ENCODE results near the gene OR10A7. TPM values are rescaled to one million over a fixed set of nuclear protein-coding genes. Genes with fewer than 3 reads are reported as not detected.
"Not testable (repeated sequence)": the region's sequence is repeated elsewhere in the genome, so short reads cannot be mapped to it uniquely, and the experiment has no call there.

OR10A7 gene
- total RNA-seq (2014; rRNA removed; shearing (Covaris generic)): not detected in 2 replicates
- not detected in 2 replicates for polyA plus RNA-seq (2015; cell fraction: cytosol; rRNA removed)
- not detected in 2 replicates for polyA plus RNA-seq (2015; cell fraction: nucleus; rRNA removed)

GRCh38 chr12:55220725-55221124, at the start of gene OR10A7:
Gene OR10A7 (plus strand): TSS chr12:55221025. CDS start chr12:55221025, 0 bp downstream.
- in situ Hi-C loops (cut with HindIII; ENCODE audit: low pct_unique_long_range_greater_than_20kb, low sequenced_read_pairs): no loop called here
- DNase-seq (ENCODE audit: low read depth, low spot score): no peak

- no peak for DNase-seq (ENCODE audit: low read depth, low spot score)
- in situ Hi-C loops (cut with HindIII; ENCODE audit: low pct_unique_long_range_greater_than_20kb, low sequenced_read_pairs): no loop called here
Measured at GRCh38 chr12:55171445-55171844, 49.4 kb upstream of the OR10A7 start.

- DNase-seq (ENCODE audit: low read depth, low spot score); in situ Hi-C loops (cut with HindIII; ENCODE audit: low pct_unique_long_range_greater_than_20kb, low sequenced_read_pairs): not testable (repeated sequence)
Measured at GRCh38 chr12:55171846-55172245, 49.0 kb upstream of the OR10A7 start.

GRCh38 chr12:55172686-55173085, 48.1 kb upstream of the OR10A7 start:
- DNase-seq (ENCODE audit: low read depth, low spot score): no peak
- in situ Hi-C loops (cut with HindIII; ENCODE audit: low pct_unique_long_range_greater_than_20kb, low sequenced_read_pairs): no loop called here

GRCh38 chr12:55173456-55173855, 47.4 kb upstream of the OR10A7 start:
- in situ Hi-C loops (cut with HindIII; ENCODE audit: low pct_unique_long_range_greater_than_20kb, low sequenced_read_pairs): no loop called here

GRCh38 chr12:55188573-55188972, 32.3 kb upstream of the OR10A7 start:
- DNase-seq (ENCODE audit: low read depth, low spot score): no peak
- in situ Hi-C loops (cut with HindIII; ENCODE audit: low pct_unique_long_range_greater_than_20kb, low sequenced_read_pairs): no loop called here

More at GRCh38 chr12:55173456-55173855, 47.4 kb upstream of the OR10A7 start:
- DNase-seq (ENCODE audit: low read depth, low spot score): no peak

- peak; percentile 90 for DNase-seq (ENCODE audit: low read depth, low spot score)
- in situ Hi-C loops (cut with HindIII; ENCODE audit: low pct_unique_long_range_greater_than_20kb, low sequenced_read_pairs): no loop called here
Measured at GRCh38 chr12:55188974-55189556, 31.8 kb upstream of the OR10A7 start.

- DNase-seq (ENCODE audit: low read depth, low spot score): no peak
- in situ Hi-C loops (cut with HindIII; ENCODE audit: low pct_unique_long_range_greater_than_20kb, low sequenced_read_pairs): no loop called here
Measured at GRCh38 chr12:55194382-55194781, 26.4 kb upstream of the OR10A7 start.

GRCh38 chr12:55226523-55226922, 5.7 kb downstream of the OR10A7 start:
- no peak for DNase-seq (ENCODE audit: low read depth, low spot score)
- in situ Hi-C loops (cut with HindIII; ENCODE audit: low pct_unique_long_range_greater_than_20kb, low sequenced_read_pairs): no loop called here

- DNase-seq (ENCODE audit: low read depth, low spot score): no peak
- in situ Hi-C loops (cut with HindIII; ENCODE audit: low pct_unique_long_range_greater_than_20kb, low sequenced_read_pairs): no loop called here
Measured at GRCh38 chr12:55227643-55228042, 6.8 kb downstream of the OR10A7 start.

GRCh38 chr12:55244309-55244708, 23.5 kb downstream of the OR10A7 start, which contains the start of gene OR6C74:
Gene OR6C74 (plus strand): TSS chr12:55244609. CDS start chr12:55247288, 2,679 bp downstream.
- DNase-seq (ENCODE audit: low read depth, low spot score): no peak
- in situ Hi-C loops (cut with HindIII; ENCODE audit: low pct_unique_long_range_greater_than_20kb, low sequenced_read_pairs): no loop called here

GRCh38 chr12:55246159-55246558, 25.3 kb downstream of the OR10A7 start:
- in situ Hi-C loops (cut with HindIII; ENCODE audit: low pct_unique_long_range_greater_than_20kb, low sequenced_read_pairs): no loop called here
- no peak for DNase-seq (ENCODE audit: low read depth, low spot score)

- no peak for DNase-seq (ENCODE audit: low read depth, low spot score)
- in situ Hi-C loops (cut with HindIII; ENCODE audit: low pct_unique_long_range_greater_than_20kb, low sequenced_read_pairs): no loop called here
Measured at GRCh38 chr12:55250944-55251343, 30.1 kb downstream of the OR10A7 start.

- DNase-seq (ENCODE audit: low read depth, low spot score): no peak
- in situ Hi-C loops (cut with HindIII; ENCODE audit: low pct_unique_long_range_greater_than_20kb, low sequenced_read_pairs): no loop called here
Measured at GRCh38 chr12:55253281-55253680, 32.5 kb downstream of the OR10A7 start.

- DNase-seq (ENCODE audit: low read depth, low spot score): no peak
- in situ Hi-C loops (cut with HindIII; ENCODE audit: low pct_unique_long_range_greater_than_20kb, low sequenced_read_pairs): no loop called here
Measured at GRCh38 chr12:55256831-55257230, 36.0 kb downstream of the OR10A7 start.

GRCh38 chr12:55258303-55258702, 37.5 kb downstream of the OR10A7 start:
- no peak for DNase-seq (ENCODE audit: low read depth, low spot score)
- in situ Hi-C loops (cut with HindIII; ENCODE audit: low pct_unique_long_range_greater_than_20kb, low sequenced_read_pairs): no loop called here

All from SK-MEL-5 (cell line).